ENCODE measurements around the gene OCA2.

- TF ChIP-seq, protein P1, sequence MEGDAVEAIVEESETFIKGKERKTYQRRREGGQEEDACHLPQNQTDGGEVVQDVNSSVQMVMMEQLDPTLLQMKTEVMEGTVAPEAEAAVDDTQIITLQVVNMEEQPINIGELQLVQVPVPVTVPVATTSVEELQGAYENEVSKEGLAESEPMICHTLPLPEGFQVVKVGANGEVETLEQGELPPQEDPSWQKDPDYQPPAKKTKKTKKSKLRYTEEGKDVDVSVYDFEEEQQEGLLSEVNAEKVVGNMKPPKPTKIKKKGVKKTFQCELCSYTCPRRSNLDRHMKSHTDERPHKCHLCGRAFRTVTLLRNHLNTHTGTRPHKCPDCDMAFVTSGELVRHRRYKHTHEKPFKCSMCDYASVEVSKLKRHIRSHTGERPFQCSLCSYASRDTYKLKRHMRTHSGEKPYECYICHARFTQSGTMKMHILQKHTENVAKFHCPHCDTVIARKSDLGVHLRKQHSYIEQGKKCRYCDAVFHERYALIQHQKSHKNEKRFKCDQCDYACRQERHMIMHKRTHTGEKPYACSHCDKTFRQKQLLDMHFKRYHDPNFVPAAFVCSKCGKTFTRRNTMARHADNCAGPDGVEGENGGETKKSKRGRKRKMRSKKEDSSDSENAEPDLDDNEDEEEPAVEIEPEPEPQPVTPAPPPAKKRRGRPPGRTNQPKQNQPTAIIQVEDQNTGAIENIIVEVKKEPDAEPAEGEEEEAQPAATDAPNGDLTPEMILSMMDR (IDR thresholded peaks at IDR 0.05; ENCODE audit: low read depth, low read length) = no peak
- TF ChIP-seq EZH2phosphoT487 (IDR thresholded peaks at IDR 0.05; ENCODE audit: low read depth) = no peak
These were observed 96.2 kb downstream of the OCA2 start for GRCh38 chr15:28002867-28003266.
